NCI-H510A treated with DMSO at 0.1 percent for 48 hours (cell line): ENCODE results near the gene PC.

Experiments used
- DNase-seq: peaks from one replicate; lab custom pipeline; 2025; lab: John Stamatoyannopoulos, UW

PC gene

GRCh38 chr11:66884443-66884842, 73.7 kb downstream of the PC start:
- DNase-seq: no peak

- peak; percentile 96 for DNase-seq
Measured at GRCh38 chr11:66883016-66883965, 74.9 kb downstream of the PC start.

- peak; percentile 96 for DNase-seq
Measured at GRCh38 chr11:66882561-66883015, 75.6 kb downstream of the PC start.

- no peak for DNase-seq
Measured at GRCh38 chr11:66881927-66882452, 76.2 kb downstream of the PC start.

GRCh38 chr11:66881451-66881835, 76.7 kb downstream of the PC start:
- DNase-seq: no peak

GRCh38 chr11:66880496-66881450, 77.4 kb downstream of the PC start:
- DNase-seq: peak; percentile 96

GRCh38 chr11:66879999-66880398, 78.2 kb downstream of the PC start:
- no peak for DNase-seq

GRCh38 chr11:66879583-66879982, 78.6 kb downstream of the PC start:
- no peak for DNase-seq

- no peak for DNase-seq
Measured at GRCh38 chr11:66879000-66879399, 79.2 kb downstream of the PC start.

GRCh38 chr11:66878474-66878873, 79.7 kb downstream of the PC start:
- DNase-seq: no peak

- no peak for DNase-seq
Measured at GRCh38 chr11:66877588-66878385, 80.4 kb downstream of the PC start.

GRCh38 chr11:66875378-66875777, 82.8 kb downstream of the PC start:
- no peak for DNase-seq

- DNase-seq: no peak
Measured at GRCh38 chr11:66874232-66874631, 84.0 kb downstream of the PC start.

- no peak for DNase-seq
Measured at GRCh38 chr11:66871521-66871901, 86.7 kb downstream of the PC start.

GRCh38 chr11:66870616-66871520, 87.3 kb downstream of the PC start:
- DNase-seq: no peak

- DNase-seq: no peak
Measured at GRCh38 chr11:66870131-66870530, 88.1 kb downstream of the PC start.

GRCh38 chr11:66869567-66869870, 88.7 kb downstream of the PC start:
- DNase-seq: no peak

GRCh38 chr11:66868726-66869566, 89.2 kb downstream of the PC start:
- peak; percentile 39 for DNase-seq

- no peak for DNase-seq
Measured at GRCh38 chr11:66868082-66868725, 90.0 kb downstream of the PC start.
